PC-3 (cell line): ENCODE measurements around the gene DKK3. TPM values are rescaled to one million over a fixed set of nuclear protein-coding genes. Genes with fewer than 3 reads are reported as not detected.

Source experiments
- ATAC-seq: fragments of 200-7000 bp; cut with Tn5 transposase; 2 replicates; pipeline ENCODE4 v1.9.1; 2020; ENCODE audit warnings: mild to moderate bottlenecking, moderate library complexity
- BruUV-seq: library from RNA; stranded (reverse); fragments of 400-500 nt; replicated peaks from 2 replicates; lab custom pipeline; 2021; lab: Mats Ljungman, UMichigan
- CTCF ChIA-PET: fragments of 300-600 bp; sonication (Branson Sonifier 250); formaldehyde crosslinking; loops from one replicate; lab custom pipeline; 2022; ENCODE audit warnings: antibody characterized with exemption; lab: Charles Lee
- POLR2A ChIA-PET: fragments of 300-600 bp; sonication (Branson Sonifier 250); formaldehyde crosslinking; loops from one replicate; lab custom pipeline; 2022; ENCODE audit warnings: antibody characterized with exemption; ENCODE audit not compliant: unreplicated experiment; lab: Charles Lee
- DNase-seq: peaks from one replicate; pipeline ENCODE4 v3.0.0-alpha.2; 2015
- H2AFZ ChIP-seq: fragments of 300-600 bp; sonication (generic); 2 replicates; pipeline ENCODE4 v1.6.0; 2016; ENCODE audit warnings: antibody characterized with exemption, low read length
- H3F3A ChIP-seq: fragments of 300-600 bp; sonication (generic); one replicate; pipeline ENCODE4 v1.6.0; 2017; ENCODE audit warnings: antibody characterized with exemption, low read length, control low read depth, mild to moderate bottlenecking; ENCODE audit not compliant: unreplicated experiment
- H3K27ac ChIP-seq: fragments of 300-600 bp; sonication (generic); 2 replicates; pipeline ENCODE4 v1.5.1; 2016; ENCODE audit warnings: mild to moderate bottlenecking, low read length
- H3K27me3 ChIP-seq: fragments of 300-600 bp; sonication (generic); 2 replicates; pipeline ENCODE4 v1.6.1; 2016; ENCODE audit warnings: low read length, mixed read lengths
- H3K36me3 ChIP-seq: fragments of 300-600 bp; sonication (generic); 2 replicates; pipeline ENCODE4 v1.6.1; 2016; ENCODE audit warnings: low read depth, mixed run types, low read length, mixed read lengths
- H3K4me1 ChIP-seq: fragments of 300-600 bp; sonication (generic); 2 replicates; pipeline ENCODE4 v1.5.1; 2016; ENCODE audit warnings: low read length; ENCODE audit not compliant: insufficient read depth
- H3K4me2 ChIP-seq: fragments of 300-600 bp; sonication (generic); 2 replicates; pipeline ENCODE4 v1.6.0; 2016; ENCODE audit warnings: low read length
- H3K4me3 ChIP-seq: fragments of 300-600 bp; sonication (generic); 2 replicates; pipeline ENCODE4 v1.5.1; 2016; ENCODE audit warnings: mild to moderate bottlenecking, low read length, mixed read lengths
- H3K79me2 ChIP-seq: fragments of 300-600 bp; sonication (generic); 2 replicates; pipeline ENCODE4 v1.6.1; 2017; ENCODE audit warnings: low read length, mixed read lengths
- H3K9ac ChIP-seq: fragments of 300-600 bp; sonication (generic); 2 replicates; pipeline ENCODE4 v1.6.0; 2016; ENCODE audit warnings: mild to moderate bottlenecking, low read length
- H3K9me2 ChIP-seq: fragments of 300-600 bp; sonication (generic); replicated peaks from 2 replicates; pipeline ENCODE4 v1.6.1; 2016; ENCODE audit warnings: mixed run types, low read length, mixed read lengths
- H3K9me3 ChIP-seq: fragments of 300-600 bp; sonication (generic); 2 replicates; pipeline ENCODE4 v1.6.1; 2016; ENCODE audit warnings: low read length, mixed read lengths
- H4K20me1 ChIP-seq: fragments of 300-600 bp; sonication (generic); 2 replicates; pipeline ENCODE4 v1.6.1; 2016; ENCODE audit warnings: low read length, mixed read lengths
- EZH2 ChIP-seq: fragments of 300-600 bp; sonication (generic); IDR thresholded peaks from one replicate; pipeline ENCODE4 v1.6.1; 2017; ENCODE audit warnings: antibody characterized with exemption, mild to moderate bottlenecking, low read length; ENCODE audit not compliant: unreplicated experiment
- EZH2phosphoT487 ChIP-seq: fragments of 300-600 bp; sonication (generic); IDR thresholded peaks from 2 replicates; pipeline ENCODE4 v1.6.1; 2018; ENCODE audit warnings: mild to moderate bottlenecking, antibody characterized with exemption, low read length, borderline replicate concordance
- intact Hi-C: fragments of 100-400 bp; cut with micrococcal nuclease; formaldehyde crosslinking; loops from 2 replicates; pipeline ENCODE4 v1.9.0; 2023
- total RNA-seq: library from RNA; depleted of rRNA; stranded (reverse); fragments of >200 nt; gene quantifications from 2 replicates; pipeline ENCODE4 v1.2.3, GENCODE V29; 2014; rRNA removed
- TF ChIP-seq, protein P1 (sequence below): fragments of 300-600 bp; sonication (generic); conservative IDR thresholded peaks from 2 replicates; pipeline ENCODE4 v1.5.1; 2017; ENCODE audit warnings: antibody characterized with exemption, low read depth, mild to moderate bottlenecking, low read length

Gene DKK3
- total RNA-seq, 1 experiment from 2014 or later = 0.07 TPM

- ATAC-seq = no peak
- H3K27me3 ChIP-seq = no peaks in the 10 kb centered on the region
- intact Hi-C loops = no loop called here
Measured at GRCh38 chr11:11915625-11916024, 92.8 kb downstream of the DKK3 start.

DNA sequence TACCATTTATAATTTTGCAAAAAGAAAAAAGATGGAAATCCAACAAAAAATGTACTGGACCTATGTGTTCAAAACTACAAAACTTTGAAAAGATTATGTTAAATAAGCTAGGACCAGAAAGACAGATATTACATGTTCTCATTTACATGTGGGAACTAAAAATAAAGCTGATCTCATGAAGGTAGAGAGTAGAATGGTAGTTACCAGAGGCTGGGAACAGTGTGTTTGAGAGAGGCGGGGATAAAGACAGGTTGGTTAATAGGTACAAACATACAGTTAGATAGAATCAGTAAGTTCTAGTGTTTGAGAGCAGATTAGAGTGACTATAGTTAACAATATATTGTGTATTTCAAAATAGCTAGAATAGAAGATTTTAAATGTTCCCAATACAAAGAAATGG lies 95.0 kb downstream of the DKK3 start:
- Histone ChIP-seq H3K4me3 (no peak overlapping the region), H3K9ac (no peak overlapping the region), H3K9me2 (no peaks in the 10 kb centered on the region), H4K20me1 (no peaks in the 10 kb centered on the region), H3F3A (no peaks in the 10 kb centered on the region), H3K27ac (no peak overlapping the region), H3K9me3 (no peaks in the 10 kb centered on the region), H3K4me1 (peaks cover 10% of the 10 kb centered on the region; the same call in 1 of the 2 replicates), H3K4me2 (no peak overlapping the region), H3K36me3 (peaks cover 3% of the 10 kb centered on the region; the same call in 1 of the 2 replicates), H3K79me2 (no peaks in the 10 kb centered on the region), H2AFZ (no peak overlapping the region), H3K27me3 (no peaks in the 10 kb centered on the region)
- TF ChIP-seq EZH2phosphoT487 (no peak), EZH2 (no peak)
- TF ChIP-seq, protein P1, sequence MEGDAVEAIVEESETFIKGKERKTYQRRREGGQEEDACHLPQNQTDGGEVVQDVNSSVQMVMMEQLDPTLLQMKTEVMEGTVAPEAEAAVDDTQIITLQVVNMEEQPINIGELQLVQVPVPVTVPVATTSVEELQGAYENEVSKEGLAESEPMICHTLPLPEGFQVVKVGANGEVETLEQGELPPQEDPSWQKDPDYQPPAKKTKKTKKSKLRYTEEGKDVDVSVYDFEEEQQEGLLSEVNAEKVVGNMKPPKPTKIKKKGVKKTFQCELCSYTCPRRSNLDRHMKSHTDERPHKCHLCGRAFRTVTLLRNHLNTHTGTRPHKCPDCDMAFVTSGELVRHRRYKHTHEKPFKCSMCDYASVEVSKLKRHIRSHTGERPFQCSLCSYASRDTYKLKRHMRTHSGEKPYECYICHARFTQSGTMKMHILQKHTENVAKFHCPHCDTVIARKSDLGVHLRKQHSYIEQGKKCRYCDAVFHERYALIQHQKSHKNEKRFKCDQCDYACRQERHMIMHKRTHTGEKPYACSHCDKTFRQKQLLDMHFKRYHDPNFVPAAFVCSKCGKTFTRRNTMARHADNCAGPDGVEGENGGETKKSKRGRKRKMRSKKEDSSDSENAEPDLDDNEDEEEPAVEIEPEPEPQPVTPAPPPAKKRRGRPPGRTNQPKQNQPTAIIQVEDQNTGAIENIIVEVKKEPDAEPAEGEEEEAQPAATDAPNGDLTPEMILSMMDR = no peak
- BruUV-seq = no TSS peak
- POLR2A ChIA-PET = no interaction called here
- intact Hi-C loops = no loop called here
- no peak for DNase-seq
- CTCF ChIA-PET = no interaction called here
- ATAC-seq = no peak

More at GRCh38 chr11:11915625-11916024, 92.8 kb downstream of the DKK3 start:
- Histone ChIP-seq H3K4me2 (no peak overlapping the region), H3K27ac (no peak overlapping the region), H3K79me2 (no peaks in the 10 kb centered on the region), H3K4me1 (peaks cover 10% of the 10 kb centered on the region; the same call in 1 of the 2 replicates), H3K9me2 (no peaks in the 10 kb centered on the region), H4K20me1 (no peaks in the 10 kb centered on the region), H3K9me3 (no peaks in the 10 kb centered on the region), H3K9ac (no peak overlapping the region), H2AFZ (no peak overlapping the region), H3F3A (no peaks in the 10 kb centered on the region), H3K4me3 (no peak overlapping the region), H3K36me3 (peaks cover 7% of the 10 kb centered on the region; the same call in 1 of the 2 replicates)
- DNase-seq = no peak
- ChIA-PET POLR2A (no interaction called here), CTCF (no interaction called here)
- BruUV-seq = no TSS peak
- TF ChIP-seq EZH2phosphoT487 (no peak), EZH2 (no peak)
- TF ChIP-seq, protein P1 = no peak

Other genes with a start within 250 kb of the DKK3 start
- 33.5 and 45.2 TPM in 2 replicates for gene USP47, start 166.7 kb downstream of the DKK3 start, total RNA-seq
- 50.1 and 62.9 TPM in 2 replicates for gene MICAL2, start 102.0 kb upstream of the DKK3 start, total RNA-seq